ENCODE results near the gene LARGE1.
A peak's percentile ranks its signal among the peaks of the same experiment; 100 is the strongest.

LARGE1 gene

DNA sequence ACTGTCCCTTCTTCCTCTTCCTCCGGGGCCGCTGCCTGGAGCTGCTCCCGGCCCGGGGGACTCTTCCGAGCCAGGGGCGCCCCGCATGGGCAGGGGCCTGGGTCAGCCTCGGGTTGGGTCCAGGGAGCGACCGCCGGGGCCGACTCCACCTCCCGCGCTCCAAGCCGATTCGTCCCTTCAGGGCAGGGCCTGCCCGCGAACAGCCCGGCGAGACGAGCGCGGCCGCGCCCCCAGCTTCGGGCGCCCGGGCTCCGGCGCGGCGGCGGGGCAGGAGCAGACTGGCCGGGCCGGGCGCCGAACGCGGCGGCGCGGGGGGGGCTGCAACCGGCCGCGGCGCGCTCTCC, at the start of gene LARGE1:
LARGE1 (minus strand) TSS at position 280 of the 344 bp plus-strand sequence.
- Histone ChIP-seq H3K4me3 (ENCODE audit: low read length) (peak within 1 kb of the TSS; percentile 90), H3K9ac (ENCODE audit: low read length) (peak within 1 kb of the TSS; percentile 86), H3K36me3 (ENCODE audit: control insufficient read depth, insufficient read depth, low read length, severe bottlenecking) (no peaks in the 10 kb centered on the region), H3K27me3 (replicated peaks; ENCODE audit: control insufficient read depth, insufficient read depth, low read length) (no peaks in the 10 kb centered on the region), H3K9me3 (ENCODE audit: control insufficient read depth, low read length) (no peaks in the 10 kb centered on the region), H3K4me1 (ENCODE audit: control insufficient read depth, insufficient read depth, low read length) (peaks cover 31% of the 10 kb centered on the region)
- peak; percentile 81 for DNase-seq (ENCODE audit: low read depth)

GRCh38 chr22:33969045-33969444, 48.8 kb upstream of the LARGE1 start:
- Histone ChIP-seq H3K36me3 (ENCODE audit: control insufficient read depth, insufficient read depth, low read length, severe bottlenecking) (no peaks in the 10 kb centered on the region), H3K4me3 (ENCODE audit: low read length) (no peak overlapping the region), H3K27me3 (replicated peaks; ENCODE audit: control insufficient read depth, insufficient read depth, low read length) (no peaks in the 10 kb centered on the region), H3K4me1 (ENCODE audit: control insufficient read depth, insufficient read depth, low read length) (no peaks in the 10 kb centered on the region), H3K9ac (ENCODE audit: low read length) (no peak overlapping the region), H3K9me3 (ENCODE audit: control insufficient read depth, low read length) (peaks cover 3% of the 10 kb centered on the region)
- DNase-seq (ENCODE audit: low read depth): no peak

GRCh38 chr22:33964121-33964520, 43.8 kb upstream of the LARGE1 start:
- Histone ChIP-seq H3K4me3 (ENCODE audit: low read length) (no peak overlapping the region), H3K27me3 (replicated peaks; ENCODE audit: control insufficient read depth, insufficient read depth, low read length) (no peaks in the 10 kb centered on the region), H3K36me3 (ENCODE audit: control insufficient read depth, insufficient read depth, low read length, severe bottlenecking) (no peaks in the 10 kb centered on the region), H3K9me3 (ENCODE audit: control insufficient read depth, low read length) (no peaks in the 10 kb centered on the region), H3K9ac (ENCODE audit: low read length) (no peak overlapping the region), H3K4me1 (ENCODE audit: control insufficient read depth, insufficient read depth, low read length) (no peaks in the 10 kb centered on the region)
- no peak for DNase-seq (ENCODE audit: low read depth)

DNA sequence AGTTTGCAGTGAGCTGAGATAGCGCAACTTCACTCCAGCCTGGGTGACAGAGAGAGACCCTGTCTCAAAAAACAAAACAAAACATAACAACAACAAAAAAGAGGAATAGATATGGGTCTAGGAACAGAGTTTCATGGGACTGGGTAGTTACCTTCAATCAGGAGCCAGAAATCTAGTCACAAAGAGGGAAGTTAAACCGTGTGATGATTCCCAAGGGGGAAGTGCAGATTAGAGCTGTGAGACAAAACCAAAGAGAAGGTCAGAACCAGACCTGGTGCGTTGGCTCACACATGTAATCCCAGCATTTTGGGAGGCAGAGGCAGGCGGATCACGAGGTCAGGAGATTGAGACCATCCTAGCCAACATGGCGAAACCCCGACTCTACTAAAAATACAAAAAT, 42.1 kb upstream of the LARGE1 start:
- Histone ChIP-seq H3K4me1 (ENCODE audit: control insufficient read depth, insufficient read depth, low read length) (no peaks in the 10 kb centered on the region), H3K36me3 (ENCODE audit: control insufficient read depth, insufficient read depth, low read length, severe bottlenecking) (no peaks in the 10 kb centered on the region), H3K9ac (ENCODE audit: low read length) (no peak overlapping the region), H3K9me3 (ENCODE audit: control insufficient read depth, low read length) (no peaks in the 10 kb centered on the region), H3K27me3 (replicated peaks; ENCODE audit: control insufficient read depth, insufficient read depth, low read length) (no peaks in the 10 kb centered on the region), H3K4me3 (ENCODE audit: low read length) (no peak overlapping the region)
- no peak for DNase-seq (ENCODE audit: low read depth)

DNA sequence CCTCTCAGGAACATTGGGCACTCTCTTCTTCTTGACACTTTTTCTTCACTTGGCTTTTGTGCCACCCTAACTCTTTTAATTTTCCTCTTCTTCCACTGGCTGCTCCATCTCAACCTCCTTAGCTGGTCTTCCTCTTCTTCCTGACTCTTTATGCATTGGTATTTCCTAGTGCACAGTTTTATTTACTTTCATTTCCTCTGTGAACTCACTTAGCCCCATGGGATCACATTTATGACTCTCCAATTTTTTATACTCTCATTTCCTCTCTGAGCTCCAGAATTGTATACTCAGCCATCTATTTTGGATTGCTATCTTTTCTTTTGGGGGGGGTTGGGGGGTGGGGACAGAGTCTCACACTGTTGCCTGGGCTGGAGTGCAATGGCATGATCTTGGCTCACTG, 38.5 kb upstream of the LARGE1 start:
- no peaks in the 10 kb centered on the region for H3K9me3 ChIP-seq (ENCODE audit: control insufficient read depth, low read length)
- no peak overlapping the region for H3K4me3 ChIP-seq (ENCODE audit: low read length)
- H3K27me3 ChIP-seq (replicated peaks; ENCODE audit: control insufficient read depth, insufficient read depth, low read length): no peaks in the 10 kb centered on the region
- no peak for DNase-seq (ENCODE audit: low read depth)
- no peaks in the 10 kb centered on the region for H3K4me1 ChIP-seq (ENCODE audit: control insufficient read depth, insufficient read depth, low read length)
- no peak overlapping the region for H3K9ac ChIP-seq (ENCODE audit: low read length)
- no peaks in the 10 kb centered on the region for H3K36me3 ChIP-seq (ENCODE audit: control insufficient read depth, insufficient read depth, low read length, severe bottlenecking)

- Histone ChIP-seq H3K9ac (ENCODE audit: low read length) (no peak overlapping the region), H3K9me3 (ENCODE audit: control insufficient read depth, low read length) (no peaks in the 10 kb centered on the region), H3K4me1 (ENCODE audit: control insufficient read depth, insufficient read depth, low read length) (no peaks in the 10 kb centered on the region), H3K4me3 (ENCODE audit: low read length) (no peak overlapping the region), H3K27me3 (replicated peaks; ENCODE audit: control insufficient read depth, insufficient read depth, low read length) (no peaks in the 10 kb centered on the region), H3K36me3 (ENCODE audit: control insufficient read depth, insufficient read depth, low read length, severe bottlenecking) (no peaks in the 10 kb centered on the region)
- no peak for DNase-seq (ENCODE audit: low read depth)
Measured at GRCh38 chr22:33957086-33957485, 36.8 kb upstream of the LARGE1 start.

DNA sequence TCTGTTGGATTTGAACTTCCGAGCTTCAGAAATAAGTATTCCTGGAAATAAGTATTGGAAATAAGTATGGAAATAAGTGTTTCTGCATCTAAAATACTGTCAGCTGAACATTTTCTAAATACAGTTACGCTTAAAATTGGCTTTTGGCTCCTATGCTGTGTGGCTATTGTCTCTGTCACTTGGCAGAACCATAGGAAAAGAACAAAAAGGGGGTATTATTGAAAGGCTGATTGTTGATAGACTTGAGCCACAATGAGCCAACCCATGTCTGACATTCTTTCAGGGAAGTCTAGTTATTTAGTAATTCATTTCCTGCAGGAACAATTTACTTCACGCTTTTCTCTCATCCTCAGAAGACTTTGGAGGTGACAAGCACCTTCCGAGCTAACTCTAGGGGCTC, 32.5 kb upstream of the LARGE1 start:
- DNase-seq (ENCODE audit: low read depth): no peak
- Histone ChIP-seq H3K27me3 (replicated peaks; ENCODE audit: control insufficient read depth, insufficient read depth, low read length) (no peaks in the 10 kb centered on the region), H3K36me3 (ENCODE audit: control insufficient read depth, insufficient read depth, low read length, severe bottlenecking) (no peaks in the 10 kb centered on the region), H3K9me3 (ENCODE audit: control insufficient read depth, low read length) (no peaks in the 10 kb centered on the region), H3K4me1 (ENCODE audit: control insufficient read depth, insufficient read depth, low read length) (no peaks in the 10 kb centered on the region), H3K4me3 (ENCODE audit: low read length) (no peak overlapping the region), H3K9ac (ENCODE audit: low read length) (no peak overlapping the region)

GRCh38 chr22:33940741-33941140, 20.5 kb upstream of the LARGE1 start:
- H3K4me3 ChIP-seq (ENCODE audit: low read length): no peak overlapping the region
- H3K9ac ChIP-seq (ENCODE audit: low read length): no peak overlapping the region
- peaks cover 19% of the 10 kb centered on the region for H3K9me3 ChIP-seq (ENCODE audit: control insufficient read depth, low read length)
- H3K36me3 ChIP-seq (ENCODE audit: control insufficient read depth, insufficient read depth, low read length, severe bottlenecking): no peaks in the 10 kb centered on the region
- H3K4me1 ChIP-seq (ENCODE audit: control insufficient read depth, insufficient read depth, low read length): no peaks in the 10 kb centered on the region
- DNase-seq (ENCODE audit: low read depth): no peak
- no peaks in the 10 kb centered on the region for H3K27me3 ChIP-seq (replicated peaks; ENCODE audit: control insufficient read depth, insufficient read depth, low read length)

DNA sequence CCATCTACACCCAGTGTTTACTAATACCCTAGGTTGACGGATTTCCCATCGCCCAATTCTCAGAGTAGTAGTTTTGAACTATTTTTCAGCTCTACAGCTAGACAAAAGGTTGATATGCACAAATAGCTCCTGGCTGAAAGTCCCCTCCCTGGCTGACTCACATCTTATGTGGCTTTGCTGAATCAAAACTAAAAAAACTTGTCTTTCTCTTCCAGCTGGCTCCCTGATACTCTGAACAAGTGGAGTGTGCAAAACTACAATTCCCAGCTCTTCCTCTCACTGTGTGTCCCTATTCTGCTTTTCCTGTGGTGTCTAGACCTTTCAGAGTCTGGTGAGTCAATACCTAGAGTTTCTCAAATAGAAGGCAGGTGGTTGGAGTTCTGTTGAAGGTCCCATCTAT, 12.7 kb upstream of the LARGE1 start:
- H3K9ac ChIP-seq (ENCODE audit: low read length): no peak overlapping the region
- no peaks in the 10 kb centered on the region for H3K4me1 ChIP-seq (ENCODE audit: control insufficient read depth, insufficient read depth, low read length)
- DNase-seq (ENCODE audit: low read depth): no peak
- H3K27me3 ChIP-seq (replicated peaks; ENCODE audit: control insufficient read depth, insufficient read depth, low read length): peaks cover 11% of the 10 kb centered on the region
- no peaks in the 10 kb centered on the region for H3K36me3 ChIP-seq (ENCODE audit: control insufficient read depth, insufficient read depth, low read length, severe bottlenecking)
- H3K9me3 ChIP-seq (ENCODE audit: control insufficient read depth, low read length): no peaks in the 10 kb centered on the region
- no peak overlapping the region for H3K4me3 ChIP-seq (ENCODE audit: low read length)

DNA sequence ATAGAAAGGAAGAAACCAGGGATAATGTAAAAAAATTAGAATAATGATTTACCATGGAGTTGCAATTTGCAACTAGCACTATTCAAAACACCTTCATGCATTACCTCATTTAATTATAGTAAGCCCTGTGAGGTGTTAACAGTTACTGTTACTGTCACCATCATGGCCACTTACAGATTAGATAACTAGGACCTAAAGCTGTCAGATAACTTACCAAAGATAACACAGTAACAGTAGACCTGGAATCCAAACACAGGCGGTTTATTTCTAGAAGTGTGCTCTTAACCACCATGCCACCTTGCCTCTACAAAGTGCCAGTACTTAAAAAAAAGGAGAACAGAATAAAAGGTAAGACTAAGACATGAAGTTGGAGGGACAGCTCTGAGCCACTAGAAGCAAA, 11.1 kb upstream of the LARGE1 start:
- Histone ChIP-seq H3K36me3 (ENCODE audit: control insufficient read depth, insufficient read depth, low read length, severe bottlenecking) (no peaks in the 10 kb centered on the region), H3K9me3 (ENCODE audit: control insufficient read depth, low read length) (no peaks in the 10 kb centered on the region), H3K27me3 (replicated peaks; ENCODE audit: control insufficient read depth, insufficient read depth, low read length) (peaks cover 11% of the 10 kb centered on the region), H3K4me3 (ENCODE audit: low read length) (no peak overlapping the region), H3K9ac (ENCODE audit: low read length) (no peak overlapping the region), H3K4me1 (ENCODE audit: control insufficient read depth, insufficient read depth, low read length) (no peaks in the 10 kb centered on the region)
- DNase-seq (ENCODE audit: low read depth): no peak

DNA sequence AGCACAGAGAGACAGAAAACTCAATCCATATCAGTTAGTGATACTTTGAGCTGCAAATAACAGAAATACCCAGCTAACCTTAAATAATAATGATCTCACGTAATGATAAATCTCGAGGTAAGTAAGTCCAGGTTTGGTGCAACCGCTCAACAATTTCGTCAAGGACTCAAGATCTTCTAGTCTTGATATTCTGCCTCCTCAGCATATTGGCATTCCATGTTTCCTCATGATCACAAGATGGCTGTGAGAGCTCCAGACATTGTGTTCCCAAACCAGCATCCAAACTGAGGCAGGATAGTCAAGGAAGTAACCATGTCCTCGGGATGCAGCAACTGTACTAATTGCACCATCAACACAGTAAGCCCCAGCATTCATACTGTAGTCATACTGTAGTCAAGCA, 7.5 kb upstream of the LARGE1 start:
- H3K9ac ChIP-seq (ENCODE audit: low read length): no peak overlapping the region
- H3K9me3 ChIP-seq (ENCODE audit: control insufficient read depth, low read length): no peaks in the 10 kb centered on the region
- no peak for DNase-seq (ENCODE audit: low read depth)
- no peaks in the 10 kb centered on the region for H3K36me3 ChIP-seq (ENCODE audit: control insufficient read depth, insufficient read depth, low read length, severe bottlenecking)
- no peak overlapping the region for H3K4me3 ChIP-seq (ENCODE audit: low read length)
- peaks cover 8% of the 10 kb centered on the region for H3K4me1 ChIP-seq (ENCODE audit: control insufficient read depth, insufficient read depth, low read length)
- peaks cover 11% of the 10 kb centered on the region for H3K27me3 ChIP-seq (replicated peaks; ENCODE audit: control insufficient read depth, insufficient read depth, low read length)

DNA sequence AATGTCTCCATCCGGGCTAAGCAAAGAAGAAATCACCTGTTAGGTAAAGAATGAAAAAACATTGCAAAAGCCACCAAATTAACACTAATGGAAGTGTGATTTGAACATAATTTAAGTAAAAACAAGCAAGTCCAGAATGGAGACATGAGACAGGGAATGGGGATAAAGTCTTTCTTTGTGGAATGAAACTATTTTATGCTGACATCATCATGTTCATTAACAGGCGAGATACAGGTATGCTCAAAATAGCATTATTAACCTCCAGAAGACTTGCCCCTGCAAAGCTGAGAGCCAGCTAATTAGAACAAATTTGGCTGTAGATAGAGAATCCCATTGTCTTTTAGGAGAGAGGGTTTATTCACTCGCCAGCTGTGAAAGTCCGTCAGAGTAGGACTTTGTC, 4.9 kb upstream of the LARGE1 start:
- Histone ChIP-seq H3K4me3 (ENCODE audit: low read length) (no peak overlapping the region), H3K9me3 (ENCODE audit: control insufficient read depth, low read length) (no peaks in the 10 kb centered on the region), H3K27me3 (replicated peaks; ENCODE audit: control insufficient read depth, insufficient read depth, low read length) (peaks cover 9% of the 10 kb centered on the region), H3K4me1 (ENCODE audit: control insufficient read depth, insufficient read depth, low read length) (peaks cover 12% of the 10 kb centered on the region), H3K36me3 (ENCODE audit: control insufficient read depth, insufficient read depth, low read length, severe bottlenecking) (no peaks in the 10 kb centered on the region), H3K9ac (ENCODE audit: low read length) (no peak overlapping the region)
- no peak for DNase-seq (ENCODE audit: low read depth)

All from adipocyte (in vitro differentiated cells).